MV-4-11 (cell line): ENCODE measurements around the gene NVL.

Experiments
- DNase-seq: peaks from one replicate; lab custom pipeline; 2025; lab: John Stamatoyannopoulos, UW

The NVL gene

GRCh38 chr1:224276771-224277487 is 53.0 kb downstream of the NVL start:
- DNase-seq, result no peak

GRCh38 chr1:224274970-224275626 is 54.9 kb downstream of the NVL start:
- no peak for DNase-seq

- DNase-seq, result no peak
Observed at GRCh38 chr1:224273641-224274040, 56.3 kb downstream of the NVL start.

GRCh38 chr1:224271106-224271505 is 58.9 kb downstream of the NVL start:
- no peak for DNase-seq

- no peak for DNase-seq
Observed at GRCh38 chr1:224267925-224268324, 62.0 kb downstream of the NVL start.

- no peak for DNase-seq
Observed at GRCh38 chr1:224266915-224267856, 62.8 kb downstream of the NVL start.

- no peak for DNase-seq
Observed at GRCh38 chr1:224266105-224266914, 63.7 kb downstream of the NVL start.

- DNase-seq, result no peak
Observed at GRCh38 chr1:224264321-224264720, 65.7 kb downstream of the NVL start.

GRCh38 chr1:224262373-224263054 is 67.5 kb downstream of the NVL start:
- peak; percentile 6 for DNase-seq

- DNase-seq, result no peak
Observed at GRCh38 chr1:224259986-224260385, 70.0 kb downstream of the NVL start.

- DNase-seq, result no peak
Observed at GRCh38 chr1:224258351-224258750, 71.6 kb downstream of the NVL start.

- DNase-seq, result no peak
Observed at GRCh38 chr1:224256640-224257039, 73.3 kb downstream of the NVL start.

- DNase-seq, result no peak
Observed at GRCh38 chr1:224253721-224254120, 76.3 kb downstream of the NVL start.

GRCh38 chr1:224252479-224252878 is 77.5 kb downstream of the NVL start:
- DNase-seq, result no peak

GRCh38 chr1:224251741-224252146 is 78.2 kb downstream of the NVL start:
- no peak for DNase-seq

GRCh38 chr1:224245188-224245587 is 84.8 kb downstream of the NVL start:
- DNase-seq, result peak; percentile 95

- DNase-seq, result no peak
Observed at GRCh38 chr1:224238756-224239155, 91.2 kb downstream of the NVL start.

- DNase-seq, result no peak
Observed at GRCh38 chr1:224238212-224238611, 91.8 kb downstream of the NVL start.

- DNase-seq, result no peak
Observed at GRCh38 chr1:224237119-224237881, 92.7 kb downstream of the NVL start.

GRCh38 chr1:224235813-224236493 is 94.0 kb downstream of the NVL start:
- DNase-seq, result no peak
